ENCODE data around the gene PLEKHG4B.

DNA sequence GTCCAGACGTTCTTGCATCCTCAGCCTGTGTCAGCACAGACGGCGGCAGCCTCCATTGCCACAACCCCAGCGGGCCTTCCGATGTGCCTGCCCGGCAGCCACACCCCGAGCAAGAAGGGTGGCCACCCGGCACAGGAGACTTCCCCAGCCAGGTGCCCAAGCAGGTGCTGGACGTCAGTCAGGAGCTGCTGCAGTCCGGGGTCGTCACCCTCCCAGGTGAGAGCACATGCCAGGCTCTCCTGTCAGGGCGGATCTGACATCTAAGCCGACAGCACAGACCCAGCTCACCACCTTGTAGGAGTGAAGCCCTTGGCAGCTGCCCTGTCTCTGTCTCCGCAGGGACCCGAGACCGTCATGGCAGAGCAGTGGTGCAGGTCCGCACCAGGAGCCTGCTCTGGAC is 51.1 kb downstream of the PLEKHG4B start:
- TF ChIP-seq CTCF (IDR thresholded peaks at IDR 0.05) (no peak), POLR2A (IDR thresholded peaks at IDR 0.05) (no peak)

All from thyroid gland (tissue), 4 donors.